ENCODE measurements around the gene CD1B.
"Not testable (repeated sequence)": the region's sequence is repeated elsewhere in the genome, so short reads cannot be mapped to it uniquely, and the experiment has no call there.

Gene CD1B

GRCh38 chr1:158295791-158296190 lies 35.5 kb downstream of the CD1B start:
- Mint-ChIP-seq H3K4me3 (no peak overlapping the region), H3K27ac (no peak overlapping the region), H3K27me3 (peaks cover 30 to 36% of the 10 kb centered on the region in 2 donors), H3K9me3 (peaks cover 2 to 14% of the 10 kb centered on the region in 2 donors), H3K36me3 (ENCODE audit: insufficient read depth) (no peaks in the 10 kb centered on the region), H3K4me1 (ENCODE audit: low read depth in 2 of 2) (no peaks in the 10 kb centered on the region)
- DNase-seq (no peak), ATAC-seq (replicated peaks) (no peak)

DNA sequence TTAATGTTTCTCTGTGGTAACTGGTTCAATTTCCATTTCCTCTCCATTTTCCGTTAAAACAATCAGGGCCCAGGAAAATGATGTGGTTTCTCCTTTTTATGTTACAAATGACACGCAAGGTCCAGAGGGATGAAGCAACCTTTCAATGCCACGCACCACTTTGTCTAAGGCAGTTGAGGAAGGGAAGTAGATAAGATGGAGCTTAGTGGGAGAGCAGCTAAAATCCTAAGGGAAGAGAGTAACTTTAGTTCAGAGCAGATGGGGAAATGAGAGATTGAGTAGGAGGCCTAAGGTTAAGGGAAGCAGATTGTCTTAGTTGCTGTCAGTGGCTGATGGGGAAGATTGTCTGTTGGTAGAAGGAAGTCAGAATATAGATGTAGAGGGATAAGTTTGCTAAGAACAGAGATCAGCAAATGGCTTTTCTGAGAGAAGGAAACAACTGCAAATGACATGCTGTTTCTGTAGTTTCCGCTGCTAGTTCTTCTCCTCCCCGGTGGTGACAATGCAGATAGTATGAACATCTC lies 40.9 kb downstream of the CD1B start:
- no peak overlapping the region for H3K27ac Mint-ChIP-seq
- DNase-seq (no peak), ATAC-seq (replicated peaks) (no peak)
- H3K4me3 Mint-ChIP-seq = no peak overlapping the region
- H3K9me3 Mint-ChIP-seq = no peaks in the 10 kb centered on the region
- H3K36me3 Mint-ChIP-seq (ENCODE audit: insufficient read depth) = no peaks in the 10 kb centered on the region
- peaks cover 5 to 6% of the 10 kb centered on the region in 2 donors for H3K4me1 Mint-ChIP-seq (ENCODE audit: low read depth in 2 of 2)
- H3K27me3 Mint-ChIP-seq = peaks cover 19 to 27% of the 10 kb centered on the region in 2 donors

GRCh38 chr1:158289811-158290210 lies 41.5 kb downstream of the CD1B start, which contains the start of gene CD1C:
Gene CD1C, plus strand, starts transcription at chr1:158289923. Its CDS starts 142 bp downstream, at chr1:158290065.
- H3K36me3 Mint-ChIP-seq (ENCODE audit: insufficient read depth) = no peaks in the 10 kb centered on the region
- peaks cover 5 to 9% of the 10 kb centered on the region in 2 donors for H3K4me1 Mint-ChIP-seq (ENCODE audit: low read depth in 2 of 2)
- no peak within 1 kb of the TSS for H3K4me3 Mint-ChIP-seq
- DNase-seq (no peak), ATAC-seq (replicated peaks) (no peak)
- H3K27ac Mint-ChIP-seq = no peak within 1 kb of the TSS
- peaks cover 21 to 31% of the 10 kb centered on the region in 2 donors for H3K27me3 Mint-ChIP-seq
- H3K9me3 Mint-ChIP-seq = no peaks in the 10 kb centered on the region

- Mint-ChIP-seq H3K4me1 (ENCODE audit: low read depth in 2 of 2) (peaks cover 5 to 9% of the 10 kb centered on the region in 2 donors), H3K27me3 (peaks cover 28 to 47% of the 10 kb centered on the region in 2 donors), H3K27ac (no peak overlapping the region), H3K36me3 (ENCODE audit: insufficient read depth) (no peaks in the 10 kb centered on the region), H3K9me3 (no peaks in the 10 kb centered on the region), H3K4me3 (no peak overlapping the region)
- no peak for DNase-seq
- no peak for ATAC-seq (replicated peaks)
Observed at GRCh38 chr1:158286941-158287346, 44.4 kb downstream of the CD1B start.

GRCh38 chr1:158286487-158286886 lies 44.8 kb downstream of the CD1B start:
- no peaks in the 10 kb centered on the region for H3K36me3 Mint-ChIP-seq (ENCODE audit: insufficient read depth)
- H3K27me3 Mint-ChIP-seq = peaks cover 33 to 52% of the 10 kb centered on the region in 2 donors
- H3K27ac Mint-ChIP-seq = no peak overlapping the region
- H3K4me1 Mint-ChIP-seq (ENCODE audit: low read depth in 2 of 2) = peaks cover 5 to 9% of the 10 kb centered on the region in 2 donors
- ATAC-seq (replicated peaks) (no peak), DNase-seq (no peak)
- peaks cover 0 to 1% of the 10 kb centered on the region in 2 donors for H3K9me3 Mint-ChIP-seq
- no peak overlapping the region for H3K4me3 Mint-ChIP-seq

- Mint-ChIP-seq H3K4me1 (ENCODE audit: low read depth in 2 of 2) (peaks cover 5 to 9% of the 10 kb centered on the region in 2 donors), H3K27ac (no peak overlapping the region), H3K36me3 (ENCODE audit: insufficient read depth) (no peaks in the 10 kb centered on the region), H3K4me3 (no peak overlapping the region), H3K27me3 (peaks cover 40 to 57% of the 10 kb centered on the region in 2 donors), H3K9me3 (peaks cover 0 to 2% of the 10 kb centered on the region in 2 donors)
- DNase-seq = no peak
- ATAC-seq (replicated peaks) = peak; percentile 53
Observed at GRCh38 chr1:158285756-158286241, 45.5 kb downstream of the CD1B start.

DNA sequence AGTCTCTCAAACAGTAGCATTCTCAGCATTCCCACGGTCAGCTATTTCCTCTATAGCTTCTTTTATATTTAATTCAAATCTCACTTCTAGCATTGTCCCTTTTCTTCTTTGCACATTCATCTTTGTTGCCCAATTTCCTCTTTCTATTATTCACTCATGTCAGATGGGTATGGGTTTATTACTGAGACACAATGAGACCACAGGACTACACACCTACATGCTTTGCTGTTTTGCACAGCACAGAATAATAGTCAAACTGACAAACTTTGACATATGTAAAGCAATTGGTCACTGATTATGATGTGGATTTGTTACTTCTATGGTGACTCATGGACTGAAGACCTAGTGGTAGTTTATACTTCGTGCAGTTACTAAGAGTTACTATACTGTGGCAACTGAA lies 47.4 kb downstream of the CD1B start:
- H3K9me3 Mint-ChIP-seq = peaks cover 0 to 2% of the 10 kb centered on the region in 2 donors
- H3K27me3 Mint-ChIP-seq = peaks cover 45 to 59% of the 10 kb centered on the region in 2 donors
- H3K4me1 Mint-ChIP-seq (ENCODE audit: low read depth in 2 of 2) = peaks cover 5 to 9% of the 10 kb centered on the region in 2 donors
- no peaks in the 10 kb centered on the region for H3K36me3 Mint-ChIP-seq (ENCODE audit: insufficient read depth)
- DNase-seq (no peak), ATAC-seq (replicated peaks) (no peak)
- no peak overlapping the region for H3K4me3 Mint-ChIP-seq
- H3K27ac Mint-ChIP-seq = no peak overlapping the region

DNA sequence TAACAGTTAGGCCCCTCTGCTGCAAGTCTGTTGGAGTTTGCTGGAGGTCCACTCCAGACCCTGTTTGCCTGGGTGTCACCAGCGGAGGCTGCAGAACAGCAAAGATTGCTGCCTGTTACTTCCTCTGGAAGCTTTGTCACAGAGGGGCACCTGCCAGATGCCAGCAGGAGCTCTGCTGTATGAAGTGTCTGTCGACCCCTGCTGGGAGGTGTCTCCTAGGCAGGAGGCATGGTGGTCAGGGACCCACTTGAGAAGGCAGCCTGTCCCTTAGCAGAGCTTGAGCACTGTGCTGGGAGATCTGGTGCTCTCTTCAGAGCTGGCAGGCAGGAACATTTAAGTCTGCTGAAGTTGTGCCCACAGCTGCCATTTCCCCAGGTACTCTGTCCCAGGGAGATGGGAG lies 48.9 kb downstream of the CD1B start:
- not testable (repeated sequence) for DNase-seq; ATAC-seq (replicated peaks); H3K4me1 Mint-ChIP-seq (ENCODE audit: low read depth in 2 of 2); H3K9me3 Mint-ChIP-seq; H3K36me3 Mint-ChIP-seq (ENCODE audit: insufficient read depth); H3K27ac Mint-ChIP-seq; H3K4me3 Mint-ChIP-seq
- peaks cover 49 to 58% of the 10 kb centered on the region in 2 donors for H3K27me3 Mint-ChIP-seq
